ENCODE data around the gene CPXM2.

CPXM2 gene

GRCh38 chr10:123729523-123729922, 162.1 kb downstream of the CPXM2 start:
- DNase-seq, result no peak

- DNase-seq, result no peak
Observed at GRCh38 chr10:123726836-123727235, 164.8 kb downstream of the CPXM2 start.

- no peak for DNase-seq
Observed at GRCh38 chr10:123726381-123726780, 165.2 kb downstream of the CPXM2 start.

GRCh38 chr10:123724747-123725146, 166.9 kb downstream of the CPXM2 start:
- no peak for DNase-seq

- DNase-seq, result no peak
Observed at GRCh38 chr10:123722351-123722750, 169.3 kb downstream of the CPXM2 start.

- no peak for DNase-seq
Observed at GRCh38 chr10:123721441-123722049, 170.1 kb downstream of the CPXM2 start.

- DNase-seq, result no peak
Observed at GRCh38 chr10:123720536-123720935, 171.1 kb downstream of the CPXM2 start.

GRCh38 chr10:123718544-123719060, 173.0 kb downstream of the CPXM2 start:
- DNase-seq, result no peak

- DNase-seq, result no peak
Observed at GRCh38 chr10:123717336-123717735, 174.3 kb downstream of the CPXM2 start.

GRCh38 chr10:123715546-123715945, 176.1 kb downstream of the CPXM2 start:
- DNase-seq, result no peak

- DNase-seq, result no peak
Observed at GRCh38 chr10:123706236-123706635, 185.4 kb downstream of the CPXM2 start.

GRCh38 chr10:123704812-123705211, 186.8 kb downstream of the CPXM2 start:
- DNase-seq, result no peak

GRCh38 chr10:123704076-123704475, 187.5 kb downstream of the CPXM2 start:
- no peak for DNase-seq

- DNase-seq, result no peak
Observed at GRCh38 chr10:123703195-123703790, 188.3 kb downstream of the CPXM2 start.

All from CD4-positive, alpha-beta T cell treated with Interleukin-4 for 1 hour (primary cell).